ENCODE data around the gene GZMB.
"Not testable (repeated sequence)": the region's sequence is repeated elsewhere in the genome, so short reads cannot be mapped to it uniquely, and the experiment has no call there.

GZMB gene

GRCh38 chr14:24631749-24632335 is 2.1 kb downstream of the GZMB start:
- in situ Hi-C loops (cut with MboI; ENCODE audit: low sequenced_read_pairs), result no loop called here

- in situ Hi-C loops (cut with MboI; ENCODE audit: low sequenced_read_pairs), result no loop called here
Measured at GRCh38 chr14:24630872-24631477, 3.0 kb downstream of the GZMB start.

GRCh38 chr14:24630087-24630871 is 3.7 kb downstream of the GZMB start:
- in situ Hi-C loops (cut with MboI; ENCODE audit: low sequenced_read_pairs), result no loop called here

- in situ Hi-C loops (cut with MboI; ENCODE audit: low sequenced_read_pairs), result no loop called here
Measured at GRCh38 chr14:24629521-24629920, 4.5 kb downstream of the GZMB start.

GRCh38 chr14:24613747-24614146 is 20.2 kb downstream of the GZMB start:
- in situ Hi-C loops (cut with MboI; ENCODE audit: low sequenced_read_pairs), result no loop called here

- in situ Hi-C loops (cut with MboI; ENCODE audit: low sequenced_read_pairs), result no loop called here
Measured at GRCh38 chr14:24613241-24613640, 20.7 kb downstream of the GZMB start.

- in situ Hi-C loops (cut with MboI; ENCODE audit: low sequenced_read_pairs), result no loop called here
Measured at GRCh38 chr14:24612196-24612595, 21.8 kb downstream of the GZMB start.

GRCh38 chr14:24609655-24610344 is 24.2 kb downstream of the GZMB start, which contains the start of gene GZMH:
Gene GZMH (minus strand): TSS chr14:24609685. CDS start chr14:24609613, 72 bp downstream.
- in situ Hi-C loops (cut with MboI; ENCODE audit: low sequenced_read_pairs), result no loop called here

GRCh38 chr14:24607635-24608514 is 26.1 kb downstream of the GZMB start:
- in situ Hi-C loops (cut with MboI; ENCODE audit: low sequenced_read_pairs), result no loop called here

- in situ Hi-C loops (cut with MboI; ENCODE audit: low sequenced_read_pairs), result no loop called here
Measured at GRCh38 chr14:24607081-24607480, 26.9 kb downstream of the GZMB start.

GRCh38 chr14:24606297-24606696 is 27.7 kb downstream of the GZMB start:
- in situ Hi-C loops (cut with MboI; ENCODE audit: low sequenced_read_pairs), result no loop called here

GRCh38 chr14:24605435-24606190 is 28.4 kb downstream of the GZMB start:
- in situ Hi-C loops (cut with MboI; ENCODE audit: low sequenced_read_pairs), result no loop called here

- in situ Hi-C loops (cut with MboI; ENCODE audit: low sequenced_read_pairs), result no loop called here
Measured at GRCh38 chr14:24597403-24597802, 36.6 kb downstream of the GZMB start.

GRCh38 chr14:24595073-24595808 is 38.7 kb downstream of the GZMB start:
- in situ Hi-C loops (cut with MboI; ENCODE audit: low sequenced_read_pairs), result no loop called here

- in situ Hi-C loops (cut with MboI; ENCODE audit: low sequenced_read_pairs), result not testable (repeated sequence)
Measured at GRCh38 chr14:24591004-24591403, 43.0 kb downstream of the GZMB start.

GRCh38 chr14:24584402-24584801 is 49.6 kb downstream of the GZMB start:
- in situ Hi-C loops (cut with MboI; ENCODE audit: low sequenced_read_pairs), result not testable (repeated sequence)

Data from HL-60/S4 (cell line).